Testis (tissue), 2 donors: Measurements from ENCODE around the gene RAB33B.

Experiments used
- POLR2A ChIP-seq: fragments of 450-650 bp; IDR thresholded peaks from one replicate; pipeline ENCODE4 v1.6.1; 2017; ENCODE audit warnings: antibody characterized with exemption, mild to moderate bottlenecking, moderate library complexity
- TF ChIP-seq, protein P1 (sequence below), 3 experiments: fragments of 450-650 bp in 2 of 3; fragments of 200-600 bp in 1 of 3; sonication (generic) in 1 of 3; IDR thresholded peaks; one replicate each; pipeline ENCODE4 v1.5.1; 2016 to 2019; ENCODE audit warnings: antibody characterized with exemption in 3 of 3, mild to moderate bottlenecking in 2 of 3, moderate library complexity in 1 of 3

DNA sequence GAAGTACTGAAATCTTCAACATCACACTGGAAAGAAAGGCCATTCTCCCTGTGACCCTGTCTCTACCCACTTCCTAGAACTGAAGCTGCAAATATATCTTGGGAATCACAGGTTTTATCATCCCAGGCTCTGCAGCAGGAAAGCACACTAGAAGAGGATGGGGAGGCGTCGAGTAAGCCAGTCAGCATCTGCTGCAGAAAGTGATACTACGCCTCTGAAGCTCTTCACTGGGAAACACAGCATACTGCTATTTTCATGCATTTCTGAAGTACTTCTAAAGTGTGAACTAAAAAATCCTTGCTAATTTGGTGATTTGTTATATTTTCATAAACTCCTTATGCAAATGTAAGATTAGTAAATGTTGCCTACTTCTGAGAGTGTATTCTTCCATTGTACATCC lies 29.1 kb downstream of the RAB33B start:
- TF ChIP-seq, protein P1, sequence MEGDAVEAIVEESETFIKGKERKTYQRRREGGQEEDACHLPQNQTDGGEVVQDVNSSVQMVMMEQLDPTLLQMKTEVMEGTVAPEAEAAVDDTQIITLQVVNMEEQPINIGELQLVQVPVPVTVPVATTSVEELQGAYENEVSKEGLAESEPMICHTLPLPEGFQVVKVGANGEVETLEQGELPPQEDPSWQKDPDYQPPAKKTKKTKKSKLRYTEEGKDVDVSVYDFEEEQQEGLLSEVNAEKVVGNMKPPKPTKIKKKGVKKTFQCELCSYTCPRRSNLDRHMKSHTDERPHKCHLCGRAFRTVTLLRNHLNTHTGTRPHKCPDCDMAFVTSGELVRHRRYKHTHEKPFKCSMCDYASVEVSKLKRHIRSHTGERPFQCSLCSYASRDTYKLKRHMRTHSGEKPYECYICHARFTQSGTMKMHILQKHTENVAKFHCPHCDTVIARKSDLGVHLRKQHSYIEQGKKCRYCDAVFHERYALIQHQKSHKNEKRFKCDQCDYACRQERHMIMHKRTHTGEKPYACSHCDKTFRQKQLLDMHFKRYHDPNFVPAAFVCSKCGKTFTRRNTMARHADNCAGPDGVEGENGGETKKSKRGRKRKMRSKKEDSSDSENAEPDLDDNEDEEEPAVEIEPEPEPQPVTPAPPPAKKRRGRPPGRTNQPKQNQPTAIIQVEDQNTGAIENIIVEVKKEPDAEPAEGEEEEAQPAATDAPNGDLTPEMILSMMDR (IDR thresholded peaks at IDR 0.05): no peak
- no peak for TF ChIP-seq POLR2A
